GM21528 (cell line): ENCODE measurements around the gene OTOS.

Experiments
- ATAC-seq: cut with Tn5 transposase; IDR thresholded peaks from one replicate; pipeline ENCODE4 v1.9.1; 2021; ENCODE audit warnings: mild to moderate bottlenecking, moderate library complexity; ENCODE audit not compliant: unreplicated experiment, low FRiP score

The OTOS gene

DNA sequence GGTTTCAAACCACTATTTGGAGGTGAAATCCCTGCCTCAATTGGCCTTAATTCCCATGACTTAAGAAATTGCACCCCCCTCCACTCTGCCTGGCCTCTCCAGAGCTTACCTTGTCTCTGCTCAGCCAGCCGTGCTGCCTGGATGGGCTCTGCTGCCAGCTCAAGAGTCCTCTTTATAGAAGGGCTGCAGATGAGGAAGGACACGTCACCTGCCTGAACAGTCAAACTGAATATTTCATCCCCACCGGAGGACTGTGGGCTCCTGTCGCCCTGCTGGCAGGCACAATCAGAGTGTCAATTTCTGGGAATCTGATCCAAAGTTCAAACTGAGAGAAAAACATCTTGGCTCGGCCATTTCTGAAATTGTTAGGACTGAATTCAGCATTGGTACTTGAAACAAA, at the start of gene OTOS:
Gene OTOS, minus strand, starts transcription at position 148 of the 400 bp plus-strand sequence. CDS start 332 bp downstream, outside the sequence.
- ATAC-seq: no peak

DNA sequence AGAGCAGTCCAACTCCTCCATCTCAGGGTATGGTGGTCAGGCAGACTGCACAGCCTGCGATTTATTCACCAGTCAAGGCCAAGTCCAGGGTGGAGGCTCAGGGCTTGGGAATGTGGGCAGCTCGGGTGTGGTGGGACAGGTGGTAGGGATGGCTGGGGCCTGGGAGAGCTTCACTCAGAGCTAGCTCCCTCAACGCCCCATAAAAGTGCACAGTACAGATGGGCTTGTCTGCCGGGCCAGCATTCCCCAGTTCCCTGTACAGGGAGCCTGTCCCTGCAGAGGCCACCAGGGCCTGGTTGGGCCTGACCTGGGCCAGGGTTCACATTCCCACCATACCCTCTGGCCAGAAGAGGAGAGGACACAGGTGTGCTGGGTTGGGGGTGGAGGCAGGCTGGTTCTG, 49.2 kb upstream of the OTOS start:
- no peak for ATAC-seq

DNA sequence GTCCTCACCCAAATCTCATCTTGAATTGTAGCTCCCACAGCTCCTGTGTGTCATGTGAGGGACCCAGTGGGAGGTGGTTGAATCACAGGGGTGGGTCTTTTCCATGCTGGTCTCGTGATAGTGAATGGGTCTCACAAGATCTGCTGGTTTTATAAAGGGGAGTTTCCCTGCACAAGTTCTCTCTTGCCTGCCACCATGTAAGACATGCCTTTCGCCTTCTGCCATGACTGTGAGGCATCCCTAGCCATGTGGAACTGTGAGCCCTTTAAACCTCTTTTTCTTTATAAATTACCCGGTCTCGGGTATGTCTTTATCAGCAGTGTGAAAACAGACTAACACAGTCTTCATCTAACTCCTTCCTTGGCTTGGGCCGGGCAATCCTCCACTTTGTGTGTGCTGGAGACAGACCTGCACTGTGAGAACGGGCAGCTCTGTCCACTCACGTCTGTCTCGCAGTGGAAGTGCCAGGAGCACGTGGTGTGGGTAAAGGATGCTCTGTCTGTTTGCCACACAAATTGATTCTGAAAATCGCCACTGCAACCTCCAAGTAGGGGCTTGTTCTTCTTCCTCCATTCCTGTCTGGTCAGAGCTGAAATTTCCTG, 47.6 kb upstream of the OTOS start:
- ATAC-seq: no peak

DNA sequence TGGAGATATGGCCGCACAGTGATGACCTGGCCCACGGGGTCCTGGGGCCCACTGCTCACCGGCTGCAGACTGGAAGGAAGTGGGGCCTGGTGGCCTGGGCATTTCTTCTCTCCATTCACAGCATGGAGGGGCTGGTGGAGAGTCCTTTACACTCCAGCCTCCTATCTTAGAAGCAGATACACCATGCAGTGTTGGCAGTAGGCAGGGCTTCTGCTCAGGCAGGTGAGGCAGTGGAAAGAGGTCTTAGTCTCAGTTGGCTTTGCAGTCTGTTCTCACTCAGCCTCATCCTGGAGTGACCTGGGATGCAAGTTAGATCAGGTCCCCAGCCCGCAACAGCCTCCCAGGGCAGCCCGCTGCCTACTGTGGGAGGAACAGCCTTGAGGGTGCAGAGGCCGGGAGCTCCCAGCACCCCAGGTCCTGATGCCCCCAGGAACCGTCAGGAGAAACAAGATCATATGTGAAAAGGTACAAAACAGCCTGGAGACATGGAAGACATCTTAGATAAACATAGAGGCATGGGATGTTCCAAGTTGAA, 45.8 kb upstream of the OTOS start:
- ATAC-seq: no peak

DNA sequence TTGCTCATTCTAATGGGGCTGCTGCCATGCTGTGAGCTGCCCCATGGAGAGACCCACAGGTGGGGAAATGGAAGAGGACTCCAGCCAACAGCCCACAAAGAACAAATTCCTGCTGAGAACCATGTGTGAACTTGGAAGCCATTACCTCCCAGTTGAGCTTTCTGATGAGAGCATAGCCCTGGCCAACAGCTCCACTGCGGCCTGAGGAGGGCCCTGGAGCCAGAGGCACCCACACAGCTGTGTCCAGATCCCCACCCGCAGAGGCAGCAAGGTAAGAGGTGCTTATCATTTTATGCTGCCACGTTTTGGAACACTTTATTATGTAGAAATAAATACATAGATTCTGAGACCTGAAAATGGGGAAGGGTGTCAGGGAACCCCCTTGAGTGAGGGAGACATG, 44.2 kb upstream of the OTOS start:
- no peak for ATAC-seq

DNA sequence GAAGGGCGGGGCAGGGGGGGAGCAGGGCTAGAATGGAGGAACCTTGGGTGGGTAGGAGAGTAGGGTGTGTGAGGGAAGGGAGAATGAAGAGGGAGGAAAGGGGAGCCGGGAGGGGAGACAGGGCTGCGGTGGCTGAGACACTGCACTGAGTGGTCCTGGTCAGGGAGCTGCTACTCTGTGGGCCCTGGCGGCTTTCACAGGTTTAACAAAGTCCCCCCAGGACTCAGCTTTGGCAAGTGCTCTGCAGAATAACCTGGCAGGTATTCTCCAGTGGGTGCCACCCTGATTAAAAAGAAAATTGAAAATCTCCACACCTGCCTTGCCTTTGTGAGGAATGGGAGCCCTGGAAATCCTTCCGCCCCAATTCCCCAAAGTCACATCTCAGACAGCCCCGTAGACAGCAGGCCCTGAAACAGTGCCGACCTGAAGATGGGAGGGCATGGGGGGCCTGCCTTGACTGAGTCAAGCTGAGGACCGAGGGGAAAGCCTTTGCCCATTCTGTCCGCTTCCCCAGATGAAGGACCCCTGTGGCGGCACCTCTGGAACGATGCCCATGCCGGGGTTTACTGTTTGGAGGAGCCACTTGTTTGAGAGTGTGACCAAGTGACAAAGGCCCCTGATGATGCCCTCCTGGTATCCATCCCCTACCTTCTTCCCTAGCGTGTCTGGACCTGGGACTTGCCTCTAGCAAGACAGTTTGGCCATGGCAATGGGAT, 43.6 kb upstream of the OTOS start:
- ATAC-seq: no peak

DNA sequence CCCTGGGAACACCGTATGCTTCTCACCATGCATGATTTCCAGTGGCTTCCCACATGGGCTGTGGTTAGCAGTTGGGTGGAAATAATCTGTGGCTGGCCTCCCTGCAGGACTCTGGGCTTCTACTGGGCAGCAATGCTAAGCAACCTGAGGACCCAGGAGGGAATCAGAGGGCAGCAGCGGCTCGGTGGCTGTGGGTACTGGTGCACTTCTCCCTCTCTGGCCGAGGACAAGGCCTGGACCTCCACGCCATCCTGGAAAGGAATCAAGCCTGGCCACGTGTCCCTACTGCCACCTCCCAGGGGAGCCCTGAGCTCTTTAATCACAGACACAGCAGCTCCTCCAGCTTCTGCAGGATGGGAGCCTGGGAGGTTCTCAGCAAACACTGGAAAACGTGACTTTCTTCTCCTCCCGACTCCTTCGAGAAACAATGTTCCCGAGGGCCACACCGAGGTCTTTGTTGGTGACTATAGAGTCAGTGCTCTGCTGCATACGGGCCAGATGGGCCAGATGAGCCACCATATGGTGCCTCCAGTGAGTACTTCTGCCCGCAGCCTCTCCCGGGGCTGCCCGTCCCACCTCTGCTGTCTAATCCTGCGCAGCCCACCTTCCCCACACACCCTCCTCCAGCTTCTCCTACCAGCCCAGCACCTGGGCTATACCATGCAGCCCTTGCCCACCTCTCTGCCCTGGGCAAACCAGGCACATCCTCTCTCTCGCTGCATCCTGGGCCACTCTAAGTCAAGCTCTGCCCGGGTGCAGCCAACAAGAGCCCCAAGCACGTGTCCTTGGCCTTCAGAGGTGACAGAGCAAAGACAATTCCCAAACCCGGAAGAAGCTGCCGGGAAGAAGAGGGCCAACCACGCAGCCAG, 42.8 kb upstream of the OTOS start:
- no peak for ATAC-seq

DNA sequence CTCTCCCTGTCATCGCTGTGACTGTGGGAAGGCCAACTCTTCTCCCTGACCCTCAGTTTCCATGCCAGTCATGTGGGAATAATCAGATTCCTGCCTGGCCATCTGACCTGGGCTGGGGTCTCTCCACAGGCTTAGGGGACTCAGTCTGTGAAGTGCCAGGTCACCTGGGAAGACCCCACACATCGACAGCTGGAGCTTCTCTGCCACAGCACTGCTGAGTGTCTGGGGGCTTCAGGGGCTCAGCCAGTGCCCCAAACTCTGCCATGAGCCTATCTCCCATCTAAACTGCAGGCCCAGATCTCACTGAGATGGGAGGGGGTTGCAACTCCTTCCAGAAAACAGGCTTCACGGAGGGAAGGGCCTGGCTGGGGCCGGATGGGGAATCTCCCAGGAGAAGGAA, 42.0 kb upstream of the OTOS start:
- no peak for ATAC-seq

DNA sequence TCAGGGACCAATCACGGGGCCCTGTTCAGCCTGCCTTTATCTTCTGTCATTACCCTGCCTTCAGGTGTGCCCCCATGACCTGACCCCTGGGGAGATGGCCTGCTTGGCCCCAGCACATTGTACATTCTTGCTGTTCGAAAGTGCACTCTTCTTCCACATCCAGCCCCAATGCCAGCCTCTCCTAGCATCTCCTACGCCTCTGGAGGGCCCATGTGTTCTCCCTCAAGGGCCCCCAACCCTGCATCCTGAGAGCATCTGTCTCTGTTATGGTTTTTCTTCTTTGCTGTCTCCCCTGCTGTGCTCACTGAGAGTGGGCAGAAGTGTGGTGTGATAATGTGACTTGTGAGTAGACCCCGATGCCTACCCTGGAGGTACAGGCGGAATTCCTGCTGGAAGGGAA, 41.5 kb upstream of the OTOS start:
- ATAC-seq: no peak

DNA sequence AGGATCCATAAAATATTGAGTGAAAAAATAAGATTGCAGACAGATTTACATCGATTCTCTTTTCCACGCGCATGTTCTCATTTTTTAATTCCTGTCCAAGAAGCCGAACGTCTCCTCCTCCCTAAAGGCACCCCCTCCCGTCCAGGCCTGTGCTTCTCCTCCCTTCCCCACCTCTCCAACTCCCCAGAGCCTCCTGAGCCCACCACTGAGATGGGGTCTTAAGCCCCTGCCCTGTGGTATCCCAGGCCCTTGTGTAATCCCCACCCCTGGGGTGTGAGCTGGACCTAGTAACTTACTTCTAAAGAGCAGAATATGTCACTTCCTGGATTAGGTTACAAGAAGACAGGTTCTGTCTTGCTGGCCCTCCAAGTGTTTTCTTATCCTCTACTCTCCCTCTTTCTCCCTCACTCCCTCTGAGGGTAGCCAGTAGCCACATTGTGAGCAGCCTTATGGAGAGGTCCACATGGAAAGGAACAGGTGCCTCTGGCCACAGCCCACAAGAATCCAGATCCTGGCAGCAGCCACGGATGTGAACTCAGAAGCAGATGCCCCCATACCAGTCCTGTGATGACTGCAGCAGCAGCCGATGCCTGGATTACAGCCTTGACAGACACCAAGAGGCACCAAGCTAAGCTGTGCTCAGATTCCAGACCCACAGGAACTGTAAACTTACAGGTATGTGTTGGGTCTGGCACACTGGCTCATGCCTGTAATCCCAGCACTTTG, 39.6 kb upstream of the OTOS start:
- ATAC-seq: no peak

DNA sequence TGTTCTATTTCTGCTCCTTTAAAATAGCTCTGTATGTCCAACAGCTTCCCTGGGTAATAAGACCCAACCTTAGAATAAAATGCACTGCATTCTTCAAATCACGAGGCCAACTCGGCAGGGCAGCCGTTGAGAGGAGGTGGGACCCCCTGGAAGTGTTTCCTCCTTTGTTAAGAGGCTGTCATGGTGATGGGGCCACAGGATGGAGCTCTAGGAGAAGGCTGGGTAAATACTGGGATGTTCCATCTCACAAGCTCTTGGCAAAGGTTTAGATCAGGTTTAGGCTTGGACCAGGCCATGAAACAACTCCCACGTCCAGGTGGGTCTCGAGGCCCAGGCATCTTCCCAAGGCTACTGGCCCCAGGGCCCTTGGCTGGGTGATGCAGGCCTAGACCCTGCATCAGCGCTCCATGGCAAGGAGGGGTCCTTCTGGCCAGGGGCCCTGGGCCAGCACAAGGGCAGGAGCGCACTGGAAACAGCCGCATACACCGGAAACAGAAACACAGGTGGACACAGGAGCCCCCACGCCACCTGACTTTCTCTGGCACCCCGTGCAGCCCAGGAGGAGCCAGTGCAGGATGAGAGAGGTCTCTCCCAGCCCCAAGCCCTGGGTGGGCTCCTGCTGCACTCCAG, 38.8 kb upstream of the OTOS start:
- ATAC-seq: no peak

DNA sequence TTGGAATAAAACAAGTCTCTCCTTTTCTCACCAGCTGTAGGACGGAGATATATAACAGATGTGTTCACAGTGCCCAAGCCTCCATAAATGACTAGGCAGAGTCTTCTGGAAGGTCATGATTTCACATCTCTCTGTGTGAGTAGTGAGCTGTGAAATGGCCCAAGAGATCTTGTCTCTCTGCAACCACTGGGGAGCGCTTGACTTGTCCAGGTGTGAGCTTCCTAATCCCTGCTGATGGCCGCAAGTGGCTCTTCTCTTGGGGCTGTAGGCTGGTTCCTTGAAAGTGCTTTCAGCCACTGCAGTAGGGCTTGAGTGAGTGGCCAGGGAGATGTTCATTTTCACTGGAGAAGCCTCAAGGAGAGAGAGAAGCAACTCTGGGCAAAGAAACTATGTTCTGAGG, 38.1 kb upstream of the OTOS start:
- no peak for ATAC-seq

DNA sequence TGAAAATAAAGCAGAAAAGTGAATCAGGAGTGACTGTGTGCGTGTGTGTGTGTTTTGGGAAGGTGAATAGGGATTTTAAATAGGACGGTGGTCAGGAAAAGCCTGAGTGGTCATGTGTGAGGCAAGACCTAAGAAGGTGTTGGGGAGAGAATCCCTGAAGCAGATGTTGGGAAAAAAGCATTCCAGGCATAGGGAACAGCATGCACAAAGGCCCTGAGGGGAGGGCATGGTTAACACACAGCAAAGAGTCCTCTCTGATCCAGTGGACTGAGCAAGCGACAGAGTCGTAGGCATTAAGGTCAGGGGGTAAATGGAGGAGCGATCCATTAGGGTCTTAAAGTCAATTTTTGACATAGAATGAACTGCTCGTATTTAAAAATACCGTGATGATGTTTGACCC, 34.0 kb upstream of the OTOS start:
- no peak for ATAC-seq

DNA sequence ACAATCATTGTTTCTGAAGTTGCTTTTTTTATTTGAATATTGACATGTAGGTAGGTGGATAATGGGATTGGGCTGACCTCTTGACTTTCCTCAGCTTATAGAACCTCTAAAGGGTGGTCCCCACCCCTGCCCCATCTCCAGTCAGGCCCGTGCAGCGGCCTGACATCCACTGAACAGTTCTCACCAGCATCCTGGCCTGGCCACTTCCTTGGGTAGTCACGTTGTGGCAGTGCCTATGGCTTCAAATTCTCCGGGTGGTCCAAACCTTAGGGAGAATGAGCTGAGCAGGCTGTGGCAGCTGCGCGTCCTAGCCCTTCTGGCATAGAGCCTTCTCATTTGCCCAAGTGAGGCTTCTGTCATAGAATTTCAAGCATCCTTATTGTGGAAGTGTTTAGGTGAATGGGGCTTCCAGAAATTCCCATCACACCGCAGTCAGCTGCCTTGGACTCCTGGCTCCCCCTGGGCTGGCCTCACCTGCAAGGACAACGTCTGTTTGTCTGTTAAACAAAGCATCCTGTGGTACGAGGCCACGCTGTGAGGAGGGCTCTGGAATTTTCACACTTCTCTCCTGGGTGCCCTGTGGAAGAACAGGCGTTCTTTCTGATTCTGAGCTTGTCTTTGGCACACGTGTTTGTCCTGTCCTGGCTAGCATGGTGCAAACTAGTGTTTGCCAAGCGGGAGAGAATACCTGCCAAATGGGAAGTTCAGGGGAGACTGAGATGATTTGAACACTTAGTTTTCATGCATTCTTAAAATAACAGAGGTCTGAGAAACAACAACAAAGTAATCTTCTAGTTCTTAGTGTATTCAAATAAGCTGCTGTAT, 31.8 kb upstream of the OTOS start:
- ATAC-seq: no peak

DNA sequence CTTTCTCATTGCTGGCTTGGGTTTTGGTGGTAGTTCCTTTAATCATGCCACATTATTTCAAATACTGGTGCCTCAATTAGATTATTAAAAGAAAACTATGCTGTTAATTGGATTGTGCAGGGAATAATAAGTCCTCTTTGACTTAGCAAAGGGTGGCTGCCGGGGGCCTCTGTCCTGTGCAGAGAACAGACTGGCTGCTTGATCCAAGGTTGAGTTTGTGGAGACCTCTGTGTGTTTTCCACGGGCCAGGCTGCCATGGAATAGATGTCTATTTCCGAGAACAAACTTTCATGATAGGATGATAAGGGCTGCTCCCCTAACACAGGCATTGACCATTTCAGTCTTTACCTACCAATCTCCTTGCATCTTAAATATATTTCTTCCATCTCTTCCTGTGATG, 30.4 kb upstream of the OTOS start:
- no peak for ATAC-seq

DNA sequence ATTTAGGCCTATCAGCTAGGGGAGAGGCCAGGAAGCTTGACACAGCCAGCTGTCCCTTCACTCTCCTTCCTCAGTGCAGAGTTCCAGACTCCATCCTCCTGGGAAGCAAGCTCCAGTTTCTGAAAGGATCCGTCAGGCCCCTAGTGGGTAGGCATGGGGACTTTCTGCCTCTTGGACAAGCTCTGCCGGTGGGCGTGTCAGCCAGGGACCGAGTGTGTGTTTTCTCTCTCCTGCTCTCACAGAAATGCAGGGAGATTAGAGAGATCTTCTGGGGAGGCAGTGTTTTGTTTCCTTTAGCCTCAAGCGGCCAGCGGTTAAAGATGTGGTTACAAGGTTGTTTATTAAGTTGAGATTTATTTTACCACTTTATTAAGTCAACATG, 29.9 kb upstream of the OTOS start:
- no peak for ATAC-seq

DNA sequence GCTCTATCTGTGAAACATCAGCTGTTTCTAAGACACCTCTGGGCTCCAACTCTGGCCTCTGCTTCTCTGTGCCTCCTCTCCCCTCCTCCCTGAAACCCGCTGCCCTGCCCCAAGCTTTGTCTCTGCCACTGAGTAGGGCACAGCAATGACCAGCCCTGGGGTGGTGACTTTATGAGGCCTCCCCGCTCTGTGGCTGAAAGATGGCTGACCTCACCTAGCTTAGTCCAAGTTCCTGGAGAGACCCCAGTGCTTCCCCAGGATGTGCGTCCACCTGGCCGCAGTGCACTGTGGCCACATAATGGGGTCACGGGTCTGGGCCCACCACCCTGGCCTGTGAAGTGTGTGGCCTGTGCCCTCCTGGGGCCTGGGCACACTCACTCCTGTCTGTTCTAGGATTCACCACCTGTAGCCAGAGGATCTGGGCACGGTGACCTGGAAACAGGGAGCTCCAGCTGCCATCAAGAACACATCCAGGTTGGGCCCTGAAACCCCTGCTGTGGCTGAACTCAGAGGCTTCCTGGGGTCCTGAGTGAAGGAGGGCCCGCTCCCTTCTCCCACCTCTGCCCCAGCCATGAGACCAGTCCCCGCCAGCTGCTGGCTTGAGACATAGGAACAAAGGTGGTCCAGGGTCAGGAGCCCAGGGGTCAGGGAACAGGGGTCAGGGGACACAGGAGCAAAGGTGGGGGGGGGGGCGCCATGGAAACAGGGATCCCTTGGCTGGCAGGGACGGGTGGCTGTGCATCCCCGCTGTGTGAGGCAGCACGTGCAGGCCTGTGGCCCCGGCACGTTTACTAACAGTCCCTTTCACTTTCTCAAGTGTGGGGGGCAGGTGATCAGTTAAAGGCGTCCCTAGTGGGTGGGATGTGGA, 29.3 kb upstream of the OTOS start:
- no peak for ATAC-seq

DNA sequence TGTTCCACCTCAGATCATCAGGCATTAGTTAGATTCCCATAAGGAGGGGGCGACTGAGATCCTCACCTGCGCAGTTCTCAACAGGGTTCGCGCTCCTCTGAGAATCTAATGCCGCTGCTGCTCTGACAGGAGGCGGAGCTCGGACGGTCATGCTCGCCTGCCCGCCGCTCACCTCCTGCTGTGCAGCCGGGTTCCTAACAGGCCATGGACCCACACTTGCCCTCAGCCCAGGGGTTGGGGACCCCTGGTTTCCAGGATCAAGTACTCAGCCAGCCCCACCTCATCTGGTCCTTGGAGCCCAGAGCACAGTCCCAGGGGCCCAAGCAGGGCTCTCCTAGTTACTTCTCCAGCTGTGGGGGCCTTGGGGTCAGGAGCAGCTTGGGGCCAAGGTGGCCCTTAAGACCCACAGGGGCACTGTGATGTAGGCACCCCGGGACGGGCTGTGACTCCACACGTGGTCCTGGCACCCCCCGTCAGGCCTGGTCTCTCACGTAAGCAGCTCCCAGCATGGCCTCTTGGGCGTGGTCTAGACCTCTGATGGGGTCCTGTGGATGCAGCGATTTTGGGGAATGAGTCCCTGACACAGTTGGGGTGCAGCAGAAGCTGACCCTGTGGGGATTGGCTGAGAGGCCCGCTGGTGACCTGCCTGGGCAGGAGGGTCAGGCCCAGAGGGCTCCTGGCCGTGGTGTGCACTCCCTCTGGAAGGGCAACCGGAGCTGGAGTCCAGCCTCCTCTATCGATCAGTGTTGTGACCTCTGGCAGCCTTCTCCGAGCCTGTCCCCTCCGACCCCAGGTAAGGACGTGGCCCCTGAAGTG, 28.3 kb upstream of the OTOS start:
- ATAC-seq: no peak
